ENCODE measurements around the gene MICAL3. TPM values are rescaled to one million over a fixed set of nuclear protein-coding genes. Genes with fewer than 3 reads are reported as not detected.

MICAL3 gene
- polyA plus RNA-seq, 12 donors = 25.7 to 58.7 (median 41.3) TPM; not detected in 1

DNA sequence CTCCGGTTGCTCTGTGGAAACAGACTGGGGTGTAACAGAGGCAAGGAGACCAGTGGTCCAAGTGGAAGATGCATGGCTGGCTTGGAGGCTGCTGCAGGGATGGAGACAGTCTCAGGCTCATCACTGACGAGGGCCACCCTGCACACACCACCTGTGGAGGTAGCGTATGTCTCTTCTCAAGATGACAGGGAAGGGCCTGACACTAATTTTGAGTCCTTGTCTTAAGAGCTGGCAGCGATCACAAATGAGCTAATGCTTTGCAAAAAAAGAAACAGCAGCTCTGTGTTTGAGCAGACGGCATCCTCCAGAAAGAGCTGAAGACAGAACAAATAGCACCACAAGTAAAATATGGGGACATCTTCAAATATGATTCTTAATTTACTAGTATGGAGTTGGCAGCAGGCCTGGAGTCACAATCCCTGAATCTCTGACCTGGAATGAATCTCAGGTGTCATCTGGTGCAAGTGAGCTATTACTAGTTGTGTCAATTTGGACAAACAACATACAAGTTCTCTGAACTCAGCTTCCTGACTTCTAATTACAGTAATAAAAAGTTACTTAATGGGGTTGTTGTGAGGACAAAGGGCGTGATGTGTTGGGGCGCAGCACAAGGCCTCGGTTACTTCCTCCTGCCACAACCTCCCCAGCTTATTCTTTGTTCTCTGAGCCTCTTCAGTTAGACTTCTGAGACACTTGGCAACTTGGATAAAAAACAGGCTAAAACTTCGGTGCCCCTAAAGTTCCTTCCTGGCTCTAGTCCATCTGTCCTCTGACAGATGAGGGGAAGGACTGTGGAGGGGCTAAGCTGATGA lies 154.9 kb downstream of the MICAL3 start:
- no peak for DNase-seq

DNA sequence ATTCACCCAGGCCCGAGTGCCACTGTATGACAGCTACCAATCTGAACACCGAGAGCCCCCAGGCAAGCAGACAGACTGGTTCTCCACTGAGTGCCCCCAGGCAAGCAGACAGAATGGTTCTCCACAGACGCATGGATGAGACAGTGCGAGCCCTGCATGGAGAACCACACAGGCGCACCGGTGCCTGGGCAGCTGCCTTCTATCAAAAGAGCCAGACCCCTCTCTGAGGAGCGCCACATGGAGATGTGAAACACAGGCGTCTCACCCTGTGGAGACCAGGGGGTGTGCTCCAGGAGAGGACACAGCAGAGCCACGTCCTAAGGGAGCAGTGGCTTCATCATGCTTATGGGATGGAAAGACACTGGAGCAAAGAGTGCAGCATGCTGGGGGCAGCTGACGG lies 155.6 kb downstream of the MICAL3 start:
- no peak for DNase-seq

DNA sequence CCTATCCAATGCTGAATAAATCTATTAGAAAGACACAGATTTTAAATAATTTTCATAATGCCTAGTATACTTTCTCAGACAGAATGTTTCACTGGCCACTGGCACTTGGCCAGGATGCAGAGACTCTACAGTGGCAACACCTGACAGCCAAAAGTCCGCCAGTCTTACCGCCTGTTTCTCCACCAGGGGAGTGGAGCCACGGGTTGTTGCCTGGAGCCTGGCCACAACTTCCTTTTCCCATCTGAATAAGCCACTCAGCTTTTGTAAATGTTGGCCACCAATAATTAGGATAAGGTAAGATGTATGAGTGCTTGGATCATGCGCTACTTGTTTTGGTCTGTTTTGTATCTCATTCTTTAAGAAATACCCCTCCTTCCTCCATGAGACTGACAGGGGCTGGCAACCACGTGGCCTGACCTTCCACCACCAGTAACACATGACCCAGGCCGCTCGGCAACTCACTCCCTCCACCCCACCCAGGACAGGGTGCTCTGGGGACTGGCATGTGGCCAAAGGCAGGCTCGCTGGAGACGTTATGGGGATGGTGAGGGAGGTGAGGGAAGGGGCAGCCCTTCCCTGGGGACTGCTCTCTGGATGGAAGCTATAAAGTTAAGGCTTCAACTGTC lies 157.1 kb downstream of the MICAL3 start:
- DNase-seq = no peak

DNA sequence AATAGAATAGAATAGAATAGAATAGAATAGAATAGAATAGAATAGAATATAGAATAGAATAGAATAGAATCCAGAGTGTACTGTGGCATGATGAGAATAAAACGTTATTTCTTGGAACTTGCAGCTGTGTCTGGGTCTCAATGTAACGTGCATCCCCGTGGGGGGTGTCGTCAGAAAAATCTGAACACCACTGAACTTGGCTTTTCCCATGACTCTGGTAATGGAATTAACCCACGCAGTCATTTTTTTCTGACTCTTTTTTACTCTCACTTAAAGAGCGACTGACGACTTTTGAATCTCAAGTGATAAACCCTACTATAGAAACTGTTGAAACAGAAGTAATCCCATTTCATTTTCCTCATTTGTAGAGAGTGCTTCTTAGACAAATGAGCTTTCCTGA lies 157.7 kb downstream of the MICAL3 start:
- no peak for DNase-seq

DNA sequence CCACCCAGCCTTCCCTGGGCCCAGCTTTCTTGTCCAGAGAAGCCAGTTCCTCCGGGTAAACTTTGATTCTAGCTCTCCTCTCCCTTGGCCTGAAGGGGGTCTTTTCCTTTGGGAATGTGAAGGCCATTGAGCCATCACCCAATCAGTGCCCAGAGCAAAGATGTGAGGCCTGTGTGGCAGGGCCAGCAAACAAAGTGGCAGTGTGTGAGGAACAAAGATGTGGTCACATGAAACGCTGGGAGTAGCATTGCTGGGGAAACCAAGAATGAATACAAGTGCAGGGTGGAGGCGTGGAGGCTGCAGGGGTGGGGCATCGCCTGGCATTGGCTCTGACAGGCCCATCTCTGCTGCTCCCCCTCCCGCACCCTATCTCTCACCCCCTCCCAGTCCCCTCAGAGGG lies 158.2 kb downstream of the MICAL3 start:
- DNase-seq = no peak

DNA sequence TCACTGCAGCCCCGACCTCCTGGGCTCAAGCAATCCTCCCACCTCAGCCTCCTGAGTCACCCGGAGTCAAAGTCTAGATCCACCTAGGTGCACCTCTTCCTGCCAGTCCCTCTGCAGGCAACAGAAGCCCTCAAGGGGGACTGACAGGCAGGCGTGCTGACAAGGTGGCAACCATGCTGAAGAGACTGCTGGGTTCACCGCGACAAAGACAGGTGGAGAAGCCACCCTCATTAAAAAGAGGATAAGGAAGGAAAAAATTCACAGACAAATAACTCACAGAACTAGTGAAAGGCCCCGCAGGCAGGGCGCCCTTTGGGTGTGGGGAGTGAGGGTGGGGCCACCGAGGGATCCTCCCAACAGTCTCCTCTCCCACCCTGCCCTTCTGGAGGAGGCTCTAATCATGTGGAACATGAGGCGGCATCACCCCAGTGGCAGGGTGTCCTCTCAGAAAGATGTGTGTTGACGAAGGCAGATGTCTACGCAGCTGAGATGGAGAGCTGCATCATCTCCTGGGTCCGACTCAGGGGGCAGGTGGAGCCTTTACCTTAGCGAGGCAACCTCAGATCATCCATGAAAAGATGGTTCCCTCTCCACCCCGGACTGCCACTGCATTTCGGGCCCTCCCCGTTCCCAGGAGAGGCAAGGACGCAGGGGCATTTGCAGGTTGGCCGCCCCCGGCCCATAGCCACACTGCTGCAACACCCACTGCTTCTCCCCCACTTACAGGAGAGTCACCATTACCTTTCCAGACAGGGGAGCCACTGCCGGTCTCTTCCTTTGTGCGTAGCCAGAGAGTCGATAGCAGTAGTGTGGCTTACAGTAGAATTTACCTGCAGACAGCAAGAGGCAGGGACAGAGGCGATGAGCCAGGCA lies 158.9 kb downstream of the MICAL3 start:
- no peak for DNase-seq

DNA sequence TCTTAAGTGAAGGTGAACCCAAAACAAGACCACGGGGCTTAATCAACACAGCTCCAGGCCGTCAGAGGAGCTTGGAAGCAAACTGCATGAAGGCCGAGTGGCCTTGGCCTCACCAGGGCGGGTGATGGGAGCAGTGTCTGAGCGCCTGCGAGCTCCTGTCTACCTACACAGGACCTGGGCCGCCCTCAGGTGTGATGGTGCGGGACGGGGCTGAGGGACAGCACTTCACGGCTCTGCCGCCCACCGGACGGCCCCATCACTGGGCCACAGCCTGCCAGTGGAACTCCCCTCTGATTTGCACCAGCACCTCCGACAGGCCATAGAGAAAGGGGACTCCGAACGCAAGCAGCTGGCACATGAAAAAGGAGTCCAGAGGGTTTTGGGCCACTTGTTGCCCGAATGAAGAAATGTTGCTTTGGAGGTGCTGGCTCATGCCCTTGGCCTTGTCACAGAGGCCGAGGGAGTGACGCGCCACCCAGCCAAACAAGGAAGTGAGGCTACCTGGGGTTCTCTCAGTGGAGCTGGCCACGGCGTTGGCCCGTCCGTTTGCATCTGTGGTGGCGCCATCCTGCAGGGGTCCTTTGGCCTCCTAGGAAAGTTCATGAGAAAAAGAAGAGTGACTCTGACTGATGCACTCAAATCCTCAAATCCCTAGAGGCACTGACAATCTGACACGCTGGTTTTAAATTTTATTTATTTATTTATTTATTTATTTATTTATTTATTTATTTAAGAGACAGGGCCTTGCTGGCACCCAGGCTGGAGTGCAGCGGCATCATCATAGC lies 159.8 kb downstream of the MICAL3 start:
- no peak for DNase-seq

DNA sequence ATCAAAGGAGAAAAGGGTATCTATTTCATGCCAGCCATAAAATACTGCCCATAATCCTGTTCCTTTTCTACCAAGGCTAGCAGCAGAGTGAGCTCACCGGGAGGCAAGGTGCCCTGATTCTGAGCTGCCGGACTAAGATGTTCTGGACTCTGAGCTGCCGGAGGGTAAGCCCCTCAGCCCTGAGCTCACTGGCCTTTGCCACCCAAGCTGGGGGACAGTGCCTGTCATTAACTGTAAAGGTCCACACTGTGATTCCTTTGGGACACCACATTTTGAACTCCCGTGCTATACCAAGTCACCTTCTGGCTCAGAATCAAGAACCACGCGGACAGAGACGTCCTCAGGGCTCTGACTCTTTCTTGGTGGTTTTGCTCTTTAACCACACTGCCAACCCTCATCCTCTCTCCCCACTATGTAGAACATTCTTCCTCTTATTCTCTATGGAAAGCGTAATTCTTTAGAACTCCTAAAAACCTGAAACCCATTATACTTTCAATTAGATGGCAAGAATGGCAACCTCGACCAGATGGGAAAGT lies 161.6 kb downstream of the MICAL3 start:
- DNase-seq = no peak

DNA sequence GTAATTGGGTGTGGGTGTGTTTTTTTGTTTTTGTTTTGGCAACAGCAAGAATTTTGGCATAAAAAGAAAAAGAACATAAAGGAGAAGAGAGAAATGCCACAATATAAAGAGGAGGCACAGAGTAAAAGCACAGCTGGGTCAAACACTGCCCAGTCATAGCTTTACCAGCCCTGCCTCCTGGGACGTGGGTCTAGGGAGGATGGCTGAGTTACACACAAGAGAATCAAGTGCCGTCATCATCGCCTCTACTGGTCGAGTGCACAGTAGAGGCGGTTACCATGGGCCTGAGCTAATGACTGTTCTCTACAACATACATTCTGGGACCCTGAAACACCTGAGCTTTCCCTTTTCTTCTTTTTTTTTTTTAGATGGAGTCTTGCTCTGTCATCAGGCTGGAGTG lies 162.5 kb downstream of the MICAL3 start:
- no peak for DNase-seq

DNA sequence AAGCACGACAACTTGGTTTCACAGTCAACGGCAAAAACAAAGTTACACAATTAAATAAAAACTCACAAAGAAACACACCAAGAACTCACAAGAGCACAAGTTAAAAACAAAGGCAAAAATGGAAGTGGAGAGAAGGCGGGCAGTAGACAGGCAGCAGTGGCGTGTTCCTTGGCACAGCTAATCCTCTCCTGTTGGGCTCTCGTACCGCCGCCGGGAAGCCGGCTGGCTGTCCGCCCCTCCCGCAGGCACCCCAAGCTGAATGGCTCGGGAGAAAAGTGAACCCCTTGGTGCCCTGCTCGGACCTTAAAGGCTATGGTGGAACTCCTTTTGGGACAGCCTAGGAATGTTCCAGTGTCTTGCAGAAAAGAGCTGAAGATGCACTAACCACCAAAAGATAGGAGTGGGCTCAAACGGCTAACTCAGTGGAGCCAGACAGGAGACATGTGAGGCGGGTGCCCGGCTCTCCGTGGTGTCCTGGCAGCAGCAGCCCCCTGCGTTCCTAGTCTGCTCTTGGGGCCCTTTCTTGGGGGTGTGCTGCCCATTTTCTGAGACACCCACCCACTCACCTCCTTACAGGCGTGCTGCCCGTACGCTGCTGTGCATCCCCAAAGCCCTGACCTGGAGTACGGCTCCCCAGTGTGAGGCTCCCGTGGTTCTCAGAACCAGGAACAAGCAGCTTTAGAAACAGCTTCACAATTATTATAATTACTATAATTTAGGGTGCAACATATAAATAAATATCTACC lies 164.0 kb downstream of the MICAL3 start:
- DNase-seq = no peak

DNA sequence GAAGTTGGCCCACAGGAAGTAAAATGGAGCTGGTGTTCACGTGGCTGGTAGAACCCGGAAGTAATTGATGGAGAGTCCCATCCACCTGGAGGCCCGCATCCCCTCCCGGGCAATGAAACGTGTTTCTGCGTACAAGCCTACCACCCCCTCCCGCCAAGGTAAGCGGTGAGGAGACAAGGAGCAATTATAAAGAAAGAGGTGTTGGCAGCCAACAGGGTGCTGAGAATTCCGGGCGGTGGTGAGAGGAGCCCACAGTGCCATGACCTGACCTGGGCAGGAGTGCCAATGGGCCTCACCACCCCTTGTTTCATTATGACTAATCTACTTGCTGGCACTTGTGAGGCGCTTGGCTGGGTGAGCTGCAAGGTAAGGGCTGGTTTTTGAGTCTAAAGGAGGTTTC lies 166.3 kb downstream of the MICAL3 start:
- no peak for DNase-seq

DNA sequence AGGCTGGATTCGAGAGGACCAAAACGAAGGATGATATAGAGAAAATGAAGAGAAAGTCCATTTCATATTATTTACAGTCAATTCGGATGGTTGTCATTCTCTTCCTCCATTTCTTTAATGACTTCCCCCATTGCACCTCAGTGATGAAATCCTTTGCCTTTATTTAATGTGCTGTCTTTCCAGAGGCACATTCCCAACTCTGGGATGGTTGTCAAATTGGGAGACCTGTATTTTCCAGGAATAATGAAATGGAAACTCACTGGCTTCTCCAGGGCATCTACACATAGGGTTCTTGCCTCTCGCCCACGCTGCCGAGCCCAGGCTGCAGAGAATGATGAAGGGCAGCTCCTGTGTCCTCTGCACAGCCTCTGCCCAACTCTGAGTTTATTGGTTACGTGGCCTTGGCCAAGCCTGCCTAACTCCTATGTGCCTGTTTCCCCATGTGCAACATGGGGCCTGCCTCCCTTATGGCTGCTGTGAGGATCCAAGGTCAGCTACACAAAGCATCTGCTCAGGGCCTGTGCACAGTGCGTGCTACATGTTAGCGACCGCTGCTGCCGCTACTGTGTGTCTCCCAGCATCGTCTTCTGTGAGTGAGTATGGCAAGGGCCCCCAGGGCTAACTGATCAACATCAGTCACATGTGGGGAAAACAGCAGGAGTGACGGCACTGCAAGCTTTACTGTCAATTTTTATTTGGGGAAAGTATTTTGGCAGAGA lies 168.6 kb downstream of the MICAL3 start:
- DNase-seq = no peak

DNA sequence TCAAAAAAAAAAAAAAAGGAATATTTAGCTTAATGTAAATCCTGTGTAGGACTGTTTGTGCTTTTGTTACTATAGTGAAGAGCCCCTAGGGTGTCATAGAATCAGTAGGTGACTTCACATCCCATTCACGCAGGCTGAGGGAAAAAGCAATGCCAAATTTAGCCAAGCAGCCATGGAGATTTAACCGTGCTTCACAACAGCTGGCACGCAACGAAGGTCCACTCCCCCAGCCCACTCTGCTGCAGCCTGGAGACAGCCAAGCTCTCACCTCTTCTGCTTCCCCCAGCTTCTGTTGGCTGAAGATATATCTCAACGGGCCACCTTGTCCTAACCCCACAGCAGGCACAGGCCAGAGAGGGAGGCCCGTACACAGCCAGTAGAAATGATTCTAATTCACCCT lies 171.3 kb downstream of the MICAL3 start:
- DNase-seq = peak; percentile 75

DNA sequence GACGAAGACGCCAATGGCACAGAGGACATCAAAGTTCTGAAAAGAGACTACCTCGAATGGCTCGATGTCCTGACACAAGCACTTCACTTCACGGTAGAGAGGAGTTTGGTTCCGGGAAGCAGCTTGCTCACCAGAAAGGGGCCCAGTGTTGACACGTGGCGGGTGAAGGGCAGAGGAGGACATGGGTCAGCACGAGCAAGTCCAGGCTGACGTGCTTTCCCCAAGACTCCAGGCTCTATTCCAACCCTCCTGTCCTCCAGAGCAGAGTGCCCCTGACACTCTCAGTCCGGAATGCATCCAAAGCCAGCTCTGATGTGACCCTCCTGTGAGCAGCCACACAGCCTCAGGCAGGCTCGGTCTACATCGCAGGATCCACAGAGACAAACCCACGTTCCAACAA lies 172.6 kb downstream of the MICAL3 start:
- no peak for DNase-seq

DNA sequence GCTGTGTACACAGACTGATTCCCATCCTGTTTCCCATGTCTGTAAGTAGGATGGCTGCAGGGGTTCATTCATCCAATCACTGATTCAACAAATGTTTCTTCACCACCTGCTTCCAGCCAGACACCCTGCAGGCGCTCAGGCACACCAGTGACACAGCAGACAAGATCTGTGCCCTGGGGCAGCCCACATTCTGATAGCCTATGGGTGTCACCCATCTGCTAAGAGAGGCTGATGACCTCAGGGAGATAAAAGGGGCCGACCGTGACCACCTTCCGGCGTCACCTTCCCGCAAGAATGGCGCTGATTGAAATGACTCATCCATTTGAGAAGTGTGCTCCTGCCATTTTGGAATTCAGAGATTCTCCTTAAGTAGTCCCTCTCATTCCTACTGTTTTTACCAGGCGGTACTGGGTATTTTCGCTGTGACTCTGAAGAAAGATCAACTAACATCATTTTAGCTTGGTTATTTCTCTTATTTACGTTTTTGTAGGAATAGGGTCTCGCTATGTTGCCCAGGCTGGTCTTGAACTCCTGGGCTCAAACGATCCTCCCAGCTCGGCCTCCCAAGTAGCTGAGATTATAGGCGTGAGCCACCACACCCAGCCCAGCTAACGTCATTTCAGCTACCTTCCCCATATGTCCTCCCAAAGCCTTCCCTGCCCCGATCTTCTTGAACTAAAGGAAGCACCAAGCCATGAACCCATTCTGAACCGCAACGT lies 176.8 kb downstream of the MICAL3 start:
- no peak for DNase-seq

DNA sequence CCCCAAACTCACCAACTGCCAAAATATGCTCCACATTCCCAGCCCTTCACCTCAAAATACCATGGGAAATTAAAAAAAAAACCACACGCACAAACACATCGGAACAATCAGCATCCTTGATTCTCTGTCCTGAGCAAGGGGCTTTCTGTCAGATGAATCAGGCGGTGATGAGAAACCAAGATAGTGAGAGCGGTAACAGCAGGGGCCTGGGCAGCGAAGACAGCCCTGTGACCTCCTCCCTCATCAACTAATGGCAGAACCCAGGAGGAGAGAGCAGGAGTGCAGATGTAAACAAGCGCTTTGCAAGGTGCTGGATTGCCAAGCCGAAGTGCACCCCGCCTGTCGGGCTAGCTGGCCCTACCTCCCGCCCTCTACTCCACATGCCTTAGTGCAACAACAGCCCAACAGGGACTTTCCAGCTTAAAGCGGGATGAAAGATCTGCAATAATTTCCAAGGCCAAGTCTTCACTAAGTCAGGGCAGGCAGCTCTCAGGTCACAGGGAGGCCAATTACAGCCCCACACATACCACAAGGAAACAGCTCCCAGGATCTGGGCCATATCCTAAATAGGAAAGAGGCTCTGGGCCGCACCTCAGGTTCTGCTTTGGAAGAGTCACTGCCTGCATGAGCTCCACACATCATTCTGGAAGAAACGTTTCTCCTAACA lies 177.9 kb downstream of the MICAL3 start:
- DNase-seq = peak; percentile 74

DNA sequence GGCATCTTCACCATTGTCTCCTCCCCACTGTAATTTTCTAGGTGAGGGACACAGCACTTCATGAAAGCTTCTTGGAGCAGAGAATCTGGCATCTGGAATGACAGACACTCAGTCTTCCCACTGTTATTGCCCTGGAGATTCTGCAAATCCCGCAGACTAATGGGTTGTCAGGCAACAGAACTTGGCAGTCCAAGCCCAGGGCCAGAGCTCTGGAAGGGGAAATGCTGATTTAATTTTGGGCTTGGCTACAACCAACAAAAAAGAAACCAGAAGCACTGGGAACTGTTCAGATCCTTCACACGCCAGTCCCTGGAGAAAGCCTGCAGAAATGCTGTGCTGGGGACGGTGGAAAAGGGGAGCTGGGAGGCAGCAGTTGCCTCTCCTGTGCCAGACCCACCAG lies 178.6 kb downstream of the MICAL3 start:
- DNase-seq = peak; percentile 67

DNA sequence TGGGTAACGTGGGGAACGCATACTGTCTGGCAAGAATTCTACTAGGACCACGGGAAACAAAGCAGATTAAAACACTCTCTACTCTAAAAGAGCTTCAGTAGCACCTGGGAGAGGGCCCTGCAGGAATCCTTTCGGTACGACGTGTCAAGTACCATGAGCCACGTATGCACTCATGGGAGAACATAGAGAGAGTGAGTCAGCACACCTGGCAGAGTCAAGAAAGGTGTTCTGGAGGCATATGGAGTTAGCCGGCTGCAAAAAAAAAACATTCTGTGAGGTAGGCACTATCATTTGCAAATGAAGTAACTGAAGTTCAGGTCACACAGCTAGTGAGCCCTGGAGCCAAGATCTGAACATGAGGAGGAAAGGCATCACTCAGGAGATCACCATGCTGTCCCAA lies 179.0 kb downstream of the MICAL3 start:
- peak; percentile 31 for DNase-seq

DNA sequence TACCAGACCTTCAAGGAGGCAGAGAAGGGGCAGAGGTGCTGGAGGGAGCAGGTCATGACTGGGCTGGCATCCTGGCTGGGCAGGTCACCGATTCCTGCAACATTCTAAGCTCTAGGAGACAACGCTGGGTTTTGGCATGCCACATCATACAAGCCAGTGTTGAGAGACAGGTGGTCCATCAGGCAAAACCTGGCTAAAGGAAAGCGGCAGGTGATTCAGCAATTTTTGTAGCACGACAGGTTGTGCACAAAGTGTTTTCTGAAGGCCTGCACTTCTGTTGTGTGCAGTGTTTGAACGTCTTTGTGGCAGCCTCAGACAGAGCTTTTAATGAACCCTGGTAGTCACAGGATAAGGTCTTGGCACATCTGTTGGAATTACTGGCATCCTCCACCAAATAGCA lies 180.2 kb downstream of the MICAL3 start:
- no peak for DNase-seq
